HG02840 (cell line): Measurements from ENCODE around the gene CCDC34.

ENCODE experiments used
- ATAC-seq: cut with Tn5 transposase; IDR thresholded peaks from one replicate; pipeline ENCODE4 v1.9.1; 2021; ENCODE audit warnings: mild to moderate bottlenecking, moderate library complexity, moderate number of reproducible peaks; ENCODE audit not compliant: unreplicated experiment, low FRiP score

Gene CCDC34

GRCh38 chr11:27293515-27294417 is 69.2 kb downstream of the CCDC34 start:
- ATAC-seq = no peak

- no peak for ATAC-seq
Observed at GRCh38 chr11:27292637-27293010, 70.4 kb downstream of the CCDC34 start.

GRCh38 chr11:27291954-27292636 is 70.9 kb downstream of the CCDC34 start:
- ATAC-seq = no peak

- ATAC-seq = no peak
Observed at GRCh38 chr11:27291302-27291889, 71.6 kb downstream of the CCDC34 start.

- no peak for ATAC-seq
Observed at GRCh38 chr11:27290261-27291050, 72.6 kb downstream of the CCDC34 start.
